ENCODE results near the gene ZNF296. TPM values are rescaled to one million over a fixed set of nuclear protein-coding genes. Genes with fewer than 3 reads are reported as not detected.

Gene ZNF296
- total and polyA plus RNA-seq, 2 of the 8 experiments (the other 6 are each of a cell fraction or from before 2014, with no cell fraction given) = 2.7 to 7.5 TPM

GRCh38 chr19:45112111-45112827 lies 36.0 kb upstream of the ZNF296 start (continued):
- no peak for TF ChIP-seq CHD7 (IDR thresholded peaks at IDR 0.05; ENCODE audit: insufficient replicate concordance, low read length)
- no peak for TF ChIP-seq SP1 (IDR thresholded peaks at IDR 0.05; ENCODE audit: low read depth, low read length)
- no peak for TF ChIP-seq ASH2L (IDR thresholded peaks at IDR 0.05; ENCODE audit: low read length)
- TF ChIP-seq RXRA (IDR thresholded peaks at IDR 0.05; ENCODE audit: insufficient read depth, low read depth, low read length) = no peak
- no peak for TF ChIP-seq RNF2 (IDR thresholded peaks at IDR 0.05; ENCODE audit: borderline replicate concordance, low read depth, low read length, missing control alignments, poor library complexity, severe bottlenecking)
- no peak for TF ChIP-seq CREB1 (IDR thresholded peaks at IDR 0.05)
- TF ChIP-seq KDM5A (IDR thresholded peaks at IDR 0.05; ENCODE audit: low read length) = no peak
- no peak for TF ChIP-seq RAD21 (IDR thresholded peaks at IDR 0.05 in 1 of 2, conservative IDR thresholded peaks at IDR 0.05 in 1 of 2; ENCODE audit: low read depth in 2 of 2, low read length in 2 of 2)
- TF ChIP-seq RFX5 (IDR thresholded peaks at IDR 0.05; ENCODE audit: borderline replicate concordance, low read depth, low read length) = no peak
- no peak for TF ChIP-seq EGR1 (IDR thresholded peaks at IDR 0.05; ENCODE audit: borderline replicate concordance, low read depth, low read length)

Data from H1 (cell line).